Small intestine (tissue), 7 donors: ENCODE measurements around the gene CCDC183. TPM values are rescaled to one million over a fixed set of nuclear protein-coding genes. Genes with fewer than 3 reads are reported as not detected.
A peak's percentile ranks its signal among the peaks of the same experiment; 100 is the strongest.

Experiments used
- DNase-seq, 2 donors: peaks; one replicate each; pipeline versions ENCODE4 v3.0.0 to v3.0.0-alpha.2; 2013
- FAIRE-seq: peaks from 2 replicates; lab custom pipeline; 2012; peaks lifted over from hg19 to GRCh38; lab: Jason Lieb, UNC
- H3K27ac ChIP-seq, 3 donors: one replicate each; pipeline ENCODE4 v1.5.1; 2013; ENCODE audit warnings: low read length in 2 of 3, mild to moderate bottlenecking in 2 of 3, control low read depth in 1 of 3, inconsistent platforms in 1 of 3, low read depth in 1 of 3, moderate library complexity in 1 of 3
- H3K27me3 ChIP-seq, 3 donors: one replicate each; pipeline ENCODE4 v1.6.1; 2013; ENCODE audit warnings: low read length in 3 of 3, inconsistent platforms in 1 of 3; ENCODE audit not compliant: control insufficient read depth in 3 of 3, insufficient read depth in 3 of 3
- H3K36me3 ChIP-seq, 3 donors: one replicate each; pipeline ENCODE4 v1.6.1; 2013; ENCODE audit warnings: low read length in 3 of 3, inconsistent platforms in 1 of 3, low read depth in 1 of 3, mild to moderate bottlenecking in 1 of 3, moderate library complexity in 1 of 3; ENCODE audit not compliant: control insufficient read depth in 3 of 3, insufficient read depth in 2 of 3
- H3K4me1 ChIP-seq, 3 donors: one replicate each; pipeline ENCODE4 v1.6.1; 2013; ENCODE audit warnings: low read length in 2 of 3, inconsistent platforms in 1 of 3, low read depth in 1 of 3, mild to moderate bottlenecking in 1 of 3, moderate library complexity in 1 of 3; ENCODE audit not compliant: control insufficient read depth in 3 of 3, insufficient read depth in 2 of 3
- H3K4me3 ChIP-seq, 3 donors: one replicate each; pipeline ENCODE4 v1.5.1; 2013; ENCODE audit warnings: low read length in 3 of 3, control low read depth in 1 of 3, inconsistent platforms in 1 of 3, low read depth in 1 of 3, mild to moderate bottlenecking in 1 of 3, moderate library complexity in 1 of 3
- H3K9me3 ChIP-seq, 2 donors: one replicate each; pipeline ENCODE4 v1.6.1; 2013; ENCODE audit warnings: low read depth in 1 of 2, low read length in 1 of 2; ENCODE audit not compliant: control insufficient read depth in 2 of 2, insufficient read depth in 1 of 2
- WGBS, 3 donors: extraction: QIAGEN DNeasy Blood & Tissue Kit; methylation state at CpG; one replicate each; pipeline ENCODE4 v1.1.7; 2013; 5-methylcytosine and 5-hydroxymethylcytosine counted together
- polyA plus RNA-seq, 4 donors: library from polyadenylated mRNA; stranded (reverse) in 3 of 4; unstranded in 1 of 4; fragments of 200-250 nt in 3 of 4; fragments of 120-200 nt in 1 of 4; gene quantifications; one replicate each; pipeline versions ENCODE4 v1.2.1 to v1.2.3, GENCODE V29; 2013
- donor health status: healthy with polysubstance abuse.
- donor health status: control.
- donor health status: control.
- donor health status: Bipolar disorder and iron deficiency.
- donor health status: healthy.

CCDC183 gene
- polyA plus RNA-seq, 4 donors = 0.40 to 37.9 (median 2.1) TPM

GRCh38 chr9:136857166-136857565, 61.0 kb downstream of the CCDC183 start:
- FAIRE-seq (no peak), DNase-seq (peak in 1 of 2 donors; percentile 50)
- 66 to 81% (median 68%) methylated on average over 19 of the region's 19 CpGs for WGBS, 3 donors
- H3K9me3 ChIP-seq = no peaks in the 10 kb centered on the region
- H3K27me3 ChIP-seq = no peaks in the 10 kb centered on the region
- H3K4me1 ChIP-seq = peaks cover 0 to 87% (median 12%) of the 10 kb centered on the region in 3 donors
- peaks cover 0 to 100% (median 6%) of the 10 kb centered on the region in 3 donors for H3K36me3 ChIP-seq
- H3K27ac ChIP-seq = peak overlapping the region; percentile 90 to 97 (median 96)
- H3K4me3 ChIP-seq = peak overlapping the region in 1 of 3 donors; percentile 43

Other genes starting within 250 kb of the CCDC183 start
- gene EGFL7, start 133.4 kb upstream of the CCDC183 start, polyA plus RNA-seq = 100 to 1,000 TPM in 1 of 4 donors, 10 to 100 TPM in 3; 15.4 to 114 (median 34.6) TPM
- 100 to 1,000 TPM; 222 to 653 (median 363) TPM for gene AGPAT2, start 108.9 kb upstream of the CCDC183 start, polyA plus RNA-seq
- gene DIPK1B, start 83.8 kb upstream of the CCDC183 start, polyA plus RNA-seq = 10 to 100 TPM in 2 of 4 donors, 1 to 10 TPM in 1, under 1 TPM in 1; 0.22 to 12.7 (median 6.6) TPM
- 1 to 10 TPM in 3 of 4 donors, not detected in 1; 1.1 to 8.4 (median 4.7) TPM for gene LCN10, start 53.4 kb upstream of the CCDC183 start, polyA plus RNA-seq
- gene LCN6, start 47.8 kb upstream of the CCDC183 start, polyA plus RNA-seq = 10 to 100 TPM in 1 of 4 donors, 1 to 10 TPM in 2, not detected in 1; 1.4 to 21.5 (median 2.2) TPM
- under 1 TPM in 1 of 4 donors, not detected in 3; 0.16 TPM for gene LCN8, start 38.1 kb upstream of the CCDC183 start, polyA plus RNA-seq
- gene LCN15, start 31.8 kb upstream of the CCDC183 start, polyA plus RNA-seq = 10 to 100 TPM in 2 of 4 donors, 1 to 10 TPM in 1, under 1 TPM in 1; 0.46 to 38.5 (median 8.8) TPM
- gene TMEM141, start 5.0 kb upstream of the CCDC183 start, polyA plus RNA-seq = 100 to 1,000 TPM; 148 to 518 (median 194) TPM
- gene RABL6, start 11.6 kb downstream of the CCDC183 start, polyA plus RNA-seq = 100 to 1,000 TPM in 1 of 4 donors, 10 to 100 TPM in 3; 75.5 to 114 (median 82.3) TPM
- 10 to 100 TPM in 1 of 4 donors, 1 to 10 TPM in 3; 1.1 to 11.6 (median 2.6) TPM for gene AJM1, start 46.1 kb downstream of the CCDC183 start, polyA plus RNA-seq
- 100 to 1,000 TPM; 111 to 337 (median 169) TPM for gene PHPT1, start 53.1 kb downstream of the CCDC183 start, polyA plus RNA-seq
- 1,000 to 10,000 TPM in 1 of 4 donors, 1 to 10 TPM in 3; 4.6 to 1,156 (median 8.9) TPM for gene MAMDC4, start 56.0 kb downstream of the CCDC183 start, polyA plus RNA-seq
- 1,000 to 10,000 TPM in 2 of 4 donors, 100 to 1,000 TPM in 2; 556 to 1,582 (median 1,008) TPM for gene EDF1, start 70.0 kb downstream of the CCDC183 start, polyA plus RNA-seq
- 10 to 100 TPM; 11.2 to 20.9 (median 13.8) TPM for gene TRAF2, start 90.2 kb downstream of the CCDC183 start, polyA plus RNA-seq
- 100 to 1,000 TPM in 3 of 4 donors, 10 to 100 TPM in 1; 96.1 to 262 (median 181) TPM for gene FBXW5, start 148.4 kb downstream of the CCDC183 start, polyA plus RNA-seq
- gene C8G, start 148.9 kb downstream of the CCDC183 start, polyA plus RNA-seq = 100 to 1,000 TPM in 1 of 4 donors, 10 to 100 TPM in 3; 13.6 to 106 (median 61.3) TPM
- gene LCN12, start 155.9 kb downstream of the CCDC183 start, polyA plus RNA-seq = 10 to 100 TPM in 1 of 4 donors, 1 to 10 TPM in 2, not detected in 1; 2.2 to 88.7 (median 3.4) TPM
- gene PTGDS, start 181.2 kb downstream of the CCDC183 start, polyA plus RNA-seq = 10 to 100 TPM in 2 of 4 donors, 1 to 10 TPM in 1, under 1 TPM in 1; 0.86 to 38.0 (median 19.4) TPM
- under 1 TPM in 2 of 4 donors, not detected in 2; 0.07 to 0.16 TPM for gene LCNL1, start 186.7 kb downstream of the CCDC183 start, polyA plus RNA-seq
- gene PAXX, start 196.1 kb downstream of the CCDC183 start, polyA plus RNA-seq = 10 to 100 TPM; 33.7 to 85.9 (median 75.5) TPM
- gene CLIC3, start 200.2 kb downstream of the CCDC183 start, polyA plus RNA-seq = 1 to 10 TPM in 2 of 4 donors, under 1 TPM in 1, not detected in 1; 0.81 to 6.2 (median 1.4) TPM
- gene ABCA2, start 231.9 kb downstream of the CCDC183 start, polyA plus RNA-seq = 10 to 100 TPM in 2 of 4 donors, 1 to 10 TPM in 2; 3.4 to 29.0 (median 8.8) TPM
- gene FUT7, start 235.8 kb downstream of the CCDC183 start, polyA plus RNA-seq = under 1 TPM in 2 of 4 donors, not detected in 2; 0.09 to 0.90 TPM
- gene NPDC1, start 249.8 kb downstream of the CCDC183 start, polyA plus RNA-seq = 10 to 100 TPM; 18.3 to 84.6 (median 33.7) TPM